Smooth muscle cell (in vitro differentiated cells): ENCODE data around the gene STYK1. TPM values are rescaled to one million over a fixed set of nuclear protein-coding genes. Genes with fewer than 3 reads are reported as not detected.

Experiments used
- DNase-seq: peaks from one replicate; lab custom pipeline; 2025; ENCODE audit not compliant: unreplicated experiment; lab: John Stamatoyannopoulos, UW
- H2AFZ ChIP-seq: fragments of 200-600 bp; sonication (generic); 2 replicates; pipeline ENCODE4 v1.6.0; 2016; ENCODE audit warnings: antibody characterized with exemption, low read depth, mild to moderate bottlenecking
- H3F3A ChIP-seq: fragments of 200-600 bp; sonication (generic); 2 replicates; pipeline ENCODE4 v1.6.0; 2017; ENCODE audit warnings: antibody characterized with exemption, low read depth
- H3K27ac ChIP-seq: fragments of 200-600 bp; sonication (generic); 2 replicates; pipeline ENCODE4 v1.5.1; 2016; ENCODE audit warnings: low read depth, mild to moderate bottlenecking
- H3K27me3 ChIP-seq: fragments of 200-600 bp; sonication (generic); 2 replicates; pipeline ENCODE4 v1.6.1; 2016; ENCODE audit warnings: low read depth, mild to moderate bottlenecking
- H3K36me3 ChIP-seq: fragments of 200-600 bp; sonication (generic); 2 replicates; pipeline ENCODE4 v1.5.1; 2016; ENCODE audit warnings: low read depth
- H3K4me1 ChIP-seq: fragments of 200-600 bp; sonication (generic); 2 replicates; pipeline ENCODE4 v1.5.1; 2016; ENCODE audit warnings: low read depth
- H3K4me2 ChIP-seq: fragments of 200-600 bp; sonication (generic); 2 replicates; pipeline ENCODE4 v1.6.0; 2016; ENCODE audit warnings: mild to moderate bottlenecking
- H3K4me3 ChIP-seq: fragments of 200-600 bp; sonication (generic); 2 replicates; pipeline ENCODE4 v1.5.1; 2016; ENCODE audit warnings: mild to moderate bottlenecking
- H3K79me2 ChIP-seq: fragments of 200-600 bp; sonication (generic); 2 replicates; pipeline ENCODE4 v1.6.0; 2016; ENCODE audit warnings: low read depth, mild to moderate bottlenecking
- H3K9ac ChIP-seq: fragments of 200-600 bp; sonication (generic); 2 replicates; pipeline ENCODE4 v1.6.0; 2016; ENCODE audit warnings: low read depth
- H3K9me3 ChIP-seq: fragments of 200-600 bp; sonication (generic); replicated peaks from 2 replicates; pipeline ENCODE4 v1.5.1; 2016; ENCODE audit warnings: low read depth
- H4K20me1 ChIP-seq: fragments of 200-600 bp; sonication (generic); 2 replicates; pipeline ENCODE4 v1.6.0; 2016; ENCODE audit warnings: low read depth
- CTCF ChIP-seq: fragments of 200-600 bp; sonication (generic); IDR thresholded peaks from 2 replicates; pipeline ENCODE4 v1.5.1; 2017; ENCODE audit warnings: borderline replicate concordance, mild to moderate bottlenecking, antibody characterized with exemption; ENCODE audit not compliant: insufficient read depth, poor library complexity, severe bottlenecking
- WGBS: methylation state at CpG from one replicate; pipeline ENCODE4 v1.1.7; 2016; ENCODE audit warnings: low lambda C conversion rate; 5-methylcytosine and 5-hydroxymethylcytosine counted together
- polyA plus RNA-seq: library from polyadenylated mRNA; unstranded; fragments of >200 nt; fragmentation: Nextera tagmentation; extraction: Ambion mirVana; gene quantifications from 2 replicates; pipeline ENCODE4 v1.2.1, GENCODE V29; 2016
- total RNA-seq: library from RNA; depleted of rRNA; stranded (reverse); fragments of >200 nt; gene quantifications from 2 replicates; pipeline ENCODE4 v1.2.3, GENCODE V29; 2014

The STYK1 gene
- total and polyA plus RNA-seq, 2 experiments from 2014 or later: 0.24 to 1.2 TPM

DNA sequence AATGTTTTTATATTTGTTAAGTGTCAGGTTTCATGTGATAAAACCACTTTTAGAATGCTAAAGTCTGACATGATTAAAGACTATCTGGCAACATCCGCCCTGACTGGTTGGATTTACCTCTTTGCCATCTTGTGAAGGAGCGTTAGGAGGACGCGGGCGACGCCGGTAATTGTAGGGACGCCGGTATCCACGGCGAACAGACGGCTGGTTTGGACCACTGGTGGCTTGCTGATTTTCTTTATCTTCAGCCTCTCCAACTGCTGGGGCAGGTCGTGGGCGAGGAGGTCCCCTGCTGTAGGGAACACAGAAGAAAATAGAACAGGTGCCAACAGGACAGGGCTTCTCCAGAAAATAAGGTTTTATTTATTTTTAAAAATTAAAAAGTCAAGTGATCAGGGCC, 28.0 kb upstream of the STYK1 start:
- Histone ChIP-seq H3K4me2 (no peak overlapping the region), H3K36me3 (peaks cover 56% of the 10 kb centered on the region), H3F3A (no peaks in the 10 kb centered on the region), H3K4me1 (no peaks in the 10 kb centered on the region), H3K79me2 (peaks cover 17% of the 10 kb centered on the region), H2AFZ (no peak overlapping the region), H3K27ac (no peak overlapping the region), H3K27me3 (no peaks in the 10 kb centered on the region), H3K4me3 (no peak overlapping the region), H3K9me3 (no peaks in the 10 kb centered on the region), H3K9ac (no peak overlapping the region), H4K20me1 (peaks cover 53% of the 10 kb centered on the region)
- DNase-seq: no peak
- WGBS: 95% methylated on average over 14 of the region's 14 CpGs
- TF ChIP-seq CTCF: no peak

- H3K27me3 ChIP-seq: no peaks in the 10 kb centered on the region
- TF ChIP-seq CTCF: no peak
- 84% methylated on average over 3 of the region's 3 CpGs for WGBS
- no peak overlapping the region for H3K4me3 ChIP-seq
- H3K4me1 ChIP-seq: no peaks in the 10 kb centered on the region
- peaks cover 13% of the 10 kb centered on the region for H3K79me2 ChIP-seq
- no peak overlapping the region for H3K4me2 ChIP-seq
- peaks cover 48% of the 10 kb centered on the region for H4K20me1 ChIP-seq
- H2AFZ ChIP-seq: no peak overlapping the region
- no peaks in the 10 kb centered on the region for H3K9me3 ChIP-seq
- H3K27ac ChIP-seq: no peak overlapping the region
- H3F3A ChIP-seq: no peaks in the 10 kb centered on the region
- peaks cover 57% of the 10 kb centered on the region for H3K36me3 ChIP-seq
- no peak overlapping the region for H3K9ac ChIP-seq
- DNase-seq: no peak
Measured at GRCh38 chr12:10701131-10701681, 27.4 kb upstream of the STYK1 start.

- peaks cover 9% of the 10 kb centered on the region for H3K79me2 ChIP-seq
- no peak for TF ChIP-seq CTCF
- WGBS: 95% methylated on average over 3 of the region's 3 CpGs
- no peaks in the 10 kb centered on the region for H3K4me1 ChIP-seq
- H3K4me2 ChIP-seq: no peak overlapping the region
- peaks cover 53% of the 10 kb centered on the region for H3K36me3 ChIP-seq
- H3K27me3 ChIP-seq: no peaks in the 10 kb centered on the region
- no peak overlapping the region for H2AFZ ChIP-seq
- DNase-seq: no peak
- no peaks in the 10 kb centered on the region for H3F3A ChIP-seq
- H3K27ac ChIP-seq: no peak overlapping the region
- no peak overlapping the region for H3K9ac ChIP-seq
- H3K9me3 ChIP-seq: no peaks in the 10 kb centered on the region
- H4K20me1 ChIP-seq: peaks cover 42% of the 10 kb centered on the region
- no peak overlapping the region for H3K4me3 ChIP-seq
Measured at GRCh38 chr12:10700581-10700980, 26.7 kb upstream of the STYK1 start.

- Histone ChIP-seq H2AFZ (no peak overlapping the region), H4K20me1 (peaks cover 20% of the 10 kb centered on the region), H3K9me3 (no peaks in the 10 kb centered on the region), H3K36me3 (peaks cover 43% of the 10 kb centered on the region), H3K27ac (no peak overlapping the region), H3F3A (no peaks in the 10 kb centered on the region), H3K79me2 (no peaks in the 10 kb centered on the region), H3K4me1 (no peaks in the 10 kb centered on the region), H3K27me3 (no peaks in the 10 kb centered on the region), H3K4me3 (no peak overlapping the region), H3K4me2 (no peak overlapping the region), H3K9ac (no peak overlapping the region)
- 100% methylated on average over 1 of the region's 1 CpG for WGBS
- DNase-seq: no peak
- TF ChIP-seq CTCF: no peak
Measured at GRCh38 chr12:10697862-10698261, 24.0 kb upstream of the STYK1 start.
